ENCODE results near the gene SLC16A5. TPM values are rescaled to one million over a fixed set of nuclear protein-coding genes. Genes with fewer than 3 reads are reported as not detected.
"Not testable (repeated sequence)": the region's sequence is repeated elsewhere in the genome, so short reads cannot be mapped to it uniquely, and the experiment has no call there.

The SLC16A5 gene
- total RNA-seq, 1 experiment from 2014 or later, result 70.2 TPM

- no TSS peak for BruUV-seq (replicated peaks)
- Histone ChIP-seq H3K27ac (no peak overlapping the region), H3K9me2 (ENCODE audit: insufficient read depth) (no peaks in the 10 kb centered on the region), H3K4me3 (no peak overlapping the region), H2AFZ (no peak overlapping the region), H3K9me3 (ENCODE audit: insufficient read depth, low read depth) (no peaks in the 10 kb centered on the region), H3K27me3 (ENCODE audit: insufficient read depth, low read depth) (no peaks in the 10 kb centered on the region), H3F3A (ENCODE audit: insufficient read depth, low read depth) (peaks cover 6% of the 10 kb centered on the region; the same call in 1 of the 2 replicates), H3K36me3 (ENCODE audit: low read depth) (peaks cover 5% of the 10 kb centered on the region; the same call in 1 of the 2 replicates), H3K4me2 (no peak overlapping the region), H3K4me1 (replicated peaks; ENCODE audit: insufficient read depth) (no peaks in the 10 kb centered on the region), H3K79me2 (ENCODE audit: low read depth) (no peaks in the 10 kb centered on the region), H4K20me1 (ENCODE audit: insufficient read depth) (no peaks in the 10 kb centered on the region)
- ChIA-PET POLR2A (ENCODE audit: unreplicated experiment) (interaction anchor here (0.5 to 0.7 kb wide), 4 partner anchors 37 to 132 kb away, joined by 3 to 14 read pairs (median 6); no protein-coding TSS in a partner anchor), CTCF (no interaction called here)
- TF ChIP-seq CTCF (conservative IDR thresholded peaks at IDR 0.05) (no peak), EZH2 (IDR thresholded peaks at IDR 0.05; ENCODE audit: low read depth) (no peak)
- intact Hi-C loops (cut with micrococcal nuclease; ENCODE audit: unreplicated experiment), result no loop called here
- DNase-seq, result no peak
Measured at GRCh38 chr17:75067856-75068255, 19.9 kb upstream of the SLC16A5 start.

- no peaks in the 10 kb centered on the region for H3K9me3 ChIP-seq (ENCODE audit: insufficient read depth, low read depth)
- TF ChIP-seq CTCF (conservative IDR thresholded peaks at IDR 0.05) (no peak), EZH2 (IDR thresholded peaks at IDR 0.05; ENCODE audit: low read depth) (no peak)
- no peaks in the 10 kb centered on the region for H3K79me2 ChIP-seq (ENCODE audit: low read depth)
- no peaks in the 10 kb centered on the region for H3K36me3 ChIP-seq (ENCODE audit: low read depth)
- CTCF ChIA-PET, result interaction anchor here (0.7 kb wide), 1 partner anchor 87 kb away, joined by 6 read pairs; no protein-coding TSS in a partner anchor
- no TSS peak for BruUV-seq (replicated peaks)
- H3F3A ChIP-seq (ENCODE audit: insufficient read depth, low read depth), result peaks cover 6% of the 10 kb centered on the region; the same call in 1 of the 2 replicates
- H3K4me1 ChIP-seq (replicated peaks; ENCODE audit: insufficient read depth), result no peaks in the 10 kb centered on the region
- H3K27me3 ChIP-seq (ENCODE audit: insufficient read depth, low read depth), result no peaks in the 10 kb centered on the region
- POLR2A ChIA-PET (ENCODE audit: unreplicated experiment), result interaction anchor here (0.6 to 0.7 kb wide), 4 partner anchors 10 to 86 kb away, joined by 3 to 19 read pairs (median 7); partner anchors contain the start of gene NT5C
- DNase-seq, result no peak
- no peak overlapping the region for H3K4me2 ChIP-seq
- intact Hi-C loops (cut with micrococcal nuclease; ENCODE audit: unreplicated experiment), result loop anchor here (1.0 kb wide), 1 partner anchor 42 kb away; no protein-coding TSS in a partner anchor
- no peak overlapping the region for H3K27ac ChIP-seq
- no peak overlapping the region for H3K4me3 ChIP-seq
- no peaks in the 10 kb centered on the region for H4K20me1 ChIP-seq (ENCODE audit: insufficient read depth)
- H2AFZ ChIP-seq, result no peak overlapping the region
- H3K9me2 ChIP-seq (ENCODE audit: insufficient read depth), result no peaks in the 10 kb centered on the region
Measured at GRCh38 chr17:75068750-75069149, 19.0 kb upstream of the SLC16A5 start.

- TF ChIP-seq CTCF (conservative IDR thresholded peaks at IDR 0.05) (peak; percentile 65), EZH2 (IDR thresholded peaks at IDR 0.05; ENCODE audit: low read depth) (no peak)
- intact Hi-C loops (cut with micrococcal nuclease; ENCODE audit: unreplicated experiment), result loop anchor here (1.0 kb wide), 1 partner anchor 41 kb away; no protein-coding TSS in a partner anchor
- Histone ChIP-seq H3F3A (ENCODE audit: insufficient read depth, low read depth) (peaks cover 6% of the 10 kb centered on the region; the same call in 1 of the 2 replicates), H3K4me1 (replicated peaks; ENCODE audit: insufficient read depth) (no peaks in the 10 kb centered on the region), H3K4me3 (no peak overlapping the region), H2AFZ (no peak overlapping the region), H3K9me3 (ENCODE audit: insufficient read depth, low read depth) (no peaks in the 10 kb centered on the region), H3K79me2 (ENCODE audit: low read depth) (no peaks in the 10 kb centered on the region), H4K20me1 (ENCODE audit: insufficient read depth) (no peaks in the 10 kb centered on the region), H3K36me3 (ENCODE audit: low read depth) (no peaks in the 10 kb centered on the region), H3K27ac (no peak overlapping the region), H3K4me2 (no peak overlapping the region), H3K9me2 (ENCODE audit: insufficient read depth) (no peaks in the 10 kb centered on the region), H3K27me3 (ENCODE audit: insufficient read depth, low read depth) (no peaks in the 10 kb centered on the region)
- BruUV-seq (replicated peaks), result no TSS peak
- ChIA-PET POLR2A (ENCODE audit: unreplicated experiment) (interaction anchor here (0.6 to 1.0 kb wide), 2 partner anchors 19 to 36 kb away, joined by 5 to 9 read pairs; partner anchors contain the start of gene SLC16A5), CTCF (interaction anchor here (0.6 to 1.3 kb wide), 7 partner anchors 40 to 137 kb away, joined by 3 to 6 read pairs (median 3); partner anchors contain the start of gene ARMC7)
- no peak for DNase-seq
Measured at GRCh38 chr17:75069783-75070182, 18.0 kb upstream of the SLC16A5 start.

GRCh38 chr17:75071478-75072271 is 16.1 kb upstream of the SLC16A5 start:
- H3K27me3 ChIP-seq (ENCODE audit: insufficient read depth, low read depth); H2AFZ ChIP-seq; H3K4me3 ChIP-seq; intact Hi-C loops (cut with micrococcal nuclease; ENCODE audit: unreplicated experiment); H3K79me2 ChIP-seq (ENCODE audit: low read depth); H3K4me1 ChIP-seq (replicated peaks; ENCODE audit: insufficient read depth); H3K9me2 ChIP-seq (ENCODE audit: insufficient read depth); DNase-seq; BruUV-seq (replicated peaks); H3K36me3 ChIP-seq (ENCODE audit: low read depth); H3K9me3 ChIP-seq (ENCODE audit: insufficient read depth, low read depth); H3K27ac ChIP-seq; H4K20me1 ChIP-seq (ENCODE audit: insufficient read depth); H3K4me2 ChIP-seq: not testable (repeated sequence)
- POLR2A ChIA-PET (ENCODE audit: unreplicated experiment), result interaction anchor here (0.6 kb wide), 1 partner anchor 27 kb away, joined by 4 read pairs; no protein-coding TSS in a partner anchor
- CTCF ChIA-PET, result interaction anchor here (0.6 kb wide), 1 partner anchor 162 kb away, joined by 8 read pairs; no protein-coding TSS in a partner anchor
- H3F3A ChIP-seq (ENCODE audit: insufficient read depth, low read depth), result peaks cover 12% of the 10 kb centered on the region; the same call in 1 of the 2 replicates

- H3K27ac ChIP-seq; H3K9me2 ChIP-seq (ENCODE audit: insufficient read depth); H3K4me1 ChIP-seq (replicated peaks; ENCODE audit: insufficient read depth); H3K9me3 ChIP-seq (ENCODE audit: insufficient read depth, low read depth); H3K27me3 ChIP-seq (ENCODE audit: insufficient read depth, low read depth); H3K4me3 ChIP-seq; H3K36me3 ChIP-seq (ENCODE audit: low read depth); H2AFZ ChIP-seq; BruUV-seq (replicated peaks); H3K4me2 ChIP-seq; H3K79me2 ChIP-seq (ENCODE audit: low read depth); H4K20me1 ChIP-seq (ENCODE audit: insufficient read depth); DNase-seq; intact Hi-C loops (cut with micrococcal nuclease; ENCODE audit: unreplicated experiment): not testable (repeated sequence)
- CTCF ChIA-PET, result interaction anchor here (0.6 kb wide), 1 partner anchor 77 kb away, joined by 3 read pairs; no protein-coding TSS in a partner anchor
- H3F3A ChIP-seq (ENCODE audit: insufficient read depth, low read depth), result peaks cover 14% of the 10 kb centered on the region; the same call in 1 of the 2 replicates
- POLR2A ChIA-PET (ENCODE audit: unreplicated experiment), result interaction anchor here (0.6 kb wide), 1 partner anchor 58 kb away, joined by 3 read pairs; the partner anchor contains the start of gene NT5C
Measured at GRCh38 chr17:75072909-75073308, 14.8 kb upstream of the SLC16A5 start.

All from PC-9 (cell line).